CD14-positive monocyte (primary cell): ENCODE data around the gene RASGRP2. TPM values are rescaled to one million over a fixed set of nuclear protein-coding genes. Genes with fewer than 3 reads are reported as not detected.

Experiments
- DNase-seq, 3 donors: peaks; one replicate each; pipeline ENCODE4 v3.0.0-alpha.2; 2011 to 2022
- H2AFZ ChIP-seq: 2 replicates; pipeline ENCODE4 v1.6.0; 2012; ENCODE audit warnings: mild to moderate bottlenecking, low read depth, low read length, inconsistent platforms; ENCODE audit not compliant: insufficient read depth, poor library complexity, severe bottlenecking
- H3K27ac ChIP-seq, 2 donors: 1 replicate in 1 of 2; 2 replicates in 1 of 2; pipeline ENCODE4 v1.5.1; 2012 to 2013; ENCODE audit warnings: low read length in 2 of 2, control low read depth in 1 of 2, inconsistent platforms in 1 of 2, low read depth in 1 of 2, mild to moderate bottlenecking in 1 of 2
- H3K27me3 ChIP-seq, 2 donors: one replicate each; pipeline versions ENCODE4 v1.6.0 to v1.6.1; 2011 to 2013; ENCODE audit warnings: low read length in 2 of 2; ENCODE audit not compliant: control insufficient read depth in 2 of 2, insufficient read depth in 2 of 2
- H3K36me3 ChIP-seq, 2 donors: replicated peaks in 1 of 2; 1 replicate in 1 of 2; 2 replicates in 1 of 2; pipeline versions ENCODE4 v1.5.1 to v1.6.1; 2012 to 2013; ENCODE audit warnings: low read length in 2 of 2, control low read depth in 1 of 2, inconsistent platforms in 1 of 2, mild to moderate bottlenecking in 1 of 2; ENCODE audit not compliant: insufficient read depth in 2 of 2, control insufficient read depth in 1 of 2
- H3K4me1 ChIP-seq, 2 donors: 1 replicate in 1 of 2; 2 replicates in 1 of 2; pipeline versions ENCODE4 v1.5.1 to v1.6.1; 2012 to 2013; ENCODE audit warnings: low read length in 2 of 2, control low read depth in 1 of 2, inconsistent platforms in 1 of 2, mild to moderate bottlenecking in 1 of 2, moderate library complexity in 1 of 2; ENCODE audit not compliant: insufficient read depth in 2 of 2, control insufficient read depth in 1 of 2
- H3K4me2 ChIP-seq: replicated peaks from 2 replicates; pipeline ENCODE3; 2012; ENCODE audit warnings: low read length, moderate library complexity, mild to moderate bottlenecking; ENCODE audit not compliant: poor library complexity, severe bottlenecking; ENCODE audit errors: extremely low read depth
- H3K4me3 ChIP-seq, 3 experiments: fragments of 200-600 bp in 1 of 3; sonication (generic) in 1 of 3; replicated peaks in 1 of 3; 1 replicate in 2 of 3; 2 replicates in 1 of 3; pipeline ENCODE4 v1.5.1; 2011 to 2013; ENCODE audit warnings: low read length in 3 of 3, mild to moderate bottlenecking in 3 of 3, control low read depth in 2 of 3, low read depth in 2 of 3, inconsistent platforms in 1 of 3, moderate library complexity in 1 of 3
- H3K79me2 ChIP-seq: 2 replicates; pipeline ENCODE4 v1.6.0; 2012; ENCODE audit warnings: mild to moderate bottlenecking, control low read depth, inconsistent platforms, low read length, moderate library complexity; ENCODE audit not compliant: insufficient read depth
- H3K9ac ChIP-seq: 2 replicates; pipeline ENCODE4 v1.6.0; 2017; ENCODE audit warnings: low read length, mild to moderate bottlenecking; ENCODE audit not compliant: insufficient read depth, poor library complexity, severe bottlenecking
- H3K9me3 ChIP-seq, 2 donors: replicated peaks in 1 of 2; 1 replicate in 1 of 2; 2 replicates in 1 of 2; pipeline versions ENCODE4 v1.5.1 to v1.6.1; 2012 to 2013; ENCODE audit warnings: low read length in 2 of 2, control low read depth in 1 of 2; ENCODE audit not compliant: control insufficient read depth in 1 of 2, insufficient read depth in 1 of 2
- H4K20me1 ChIP-seq: 2 replicates; pipeline ENCODE4 v1.6.0; 2012; ENCODE audit warnings: mild to moderate bottlenecking, low read length, control low read depth, moderate library complexity; ENCODE audit not compliant: insufficient read depth
- H3K27ac Mint-ChIP-seq, 7 donors: one replicate each; pipeline ENCODE4 v1.8.0; 2020; ENCODE audit warnings: mild to moderate bottlenecking in 7 of 7, mixed read lengths in 7 of 7, moderate library complexity in 6 of 7, inconsistent platforms in 2 of 7
- H3K27me3 Mint-ChIP-seq, 3 donors: one replicate each; pipeline ENCODE4 v1.8.0; 2021 to 2022; ENCODE audit warnings: low read depth in 3 of 3, mild to moderate bottlenecking in 3 of 3, mixed read lengths in 3 of 3, moderate library complexity in 3 of 3, inconsistent platforms in 1 of 3
- H3K36me3 Mint-ChIP-seq, 2 donors: one replicate each; pipeline ENCODE4 v1.8.0; 2020; ENCODE audit warnings: mixed read lengths in 2 of 2, inconsistent platforms in 1 of 2, mild to moderate bottlenecking in 1 of 2
- H3K4me1 Mint-ChIP-seq: one replicate; pipeline ENCODE4 v1.8.0; 2020; ENCODE audit warnings: mild to moderate bottlenecking, mixed read lengths
- H3K4me3 Mint-ChIP-seq, 2 donors: one replicate each; pipeline ENCODE4 v1.8.0; 2020; ENCODE audit warnings: mild to moderate bottlenecking in 2 of 2, mixed read lengths in 2 of 2, moderate library complexity in 1 of 2
- H3K9me3 Mint-ChIP-seq, 7 donors: one replicate each; pipeline ENCODE4 v1.8.0; 2020 to 2022; ENCODE audit warnings: mixed read lengths in 7 of 7, mild to moderate bottlenecking in 6 of 7, moderate library complexity in 6 of 7, inconsistent platforms in 2 of 7
- WGBS: methylation state at CpG from one replicate; pipeline ENCODE4 v1.1.5; 2013; ENCODE audit warnings: missing lambda C conversion rate; ENCODE audit not compliant: insufficient coverage; 5-methylcytosine and 5-hydroxymethylcytosine counted together
- intact Hi-C, 2 donors: fragments of 100-400 bp; cut with micrococcal nuclease; formaldehyde crosslinking; loops; one replicate each; pipeline versions ENCODE4 v1.15.0 to v1.15.1; 2023
- polyA plus RNA-seq, 3 donors: library from polyadenylated mRNA; depleted of rRNA in 1 of 3; unstranded in 2 of 3; stranded (reverse) in 1 of 3; fragments of 300-500 nt in 2 of 3; fragments of >200 nt in 1 of 3; fragmentation: Illumina TruSeq in 2 of 3; gene quantifications; 1 replicate in 2 of 3; 2 replicates in 1 of 3; pipeline ENCODE4 v1.2.3, GENCODE V29; 2012 to 2021
- TF ChIP-seq, protein P1 (sequence below): fragments of 200-600 bp; IDR thresholded peaks from one replicate; pipeline ENCODE4 v1.8.0; 2022; ENCODE audit warnings: antibody characterized with exemption, mild to moderate bottlenecking

Gene RASGRP2
- polyA plus RNA-seq, 3 donors = 67.6 to 242 (median 68.8) TPM

GRCh38 chr11:64690235-64690634 is 53.7 kb downstream of the RASGRP2 start:
- no peak for DNase-seq
- no peak overlapping the region for H3K4me3 ChIP-seq
- intact Hi-C loops = no loop called here
- Mint-ChIP-seq H3K27ac (no peak overlapping the region), H3K4me3 (no peak overlapping the region), H3K4me1 (peaks cover 41% of the 10 kb centered on the region), H3K27me3 (peaks cover 20 to 32% (median 29%) of the 10 kb centered on the region in 3 donors), H3K9me3 (peaks cover 0 to 3% (median 0%) of the 10 kb centered on the region in 7 donors), H3K36me3 (no peaks in the 10 kb centered on the region)
- H3K4me2 ChIP-seq = no peak overlapping the region
- H3K27ac ChIP-seq = no peak overlapping the region
- H3K27me3 ChIP-seq = peaks cover 4 to 19% of the 10 kb centered on the region in 2 donors
- H3K9me3 ChIP-seq = no peaks in the 10 kb centered on the region
- H3K9ac ChIP-seq = no peak overlapping the region
- 75% methylated on average over 8 of the region's 8 CpGs for WGBS
- no peaks in the 10 kb centered on the region for H3K79me2 ChIP-seq
- H4K20me1 ChIP-seq = no peaks in the 10 kb centered on the region
- no peaks in the 10 kb centered on the region for H3K36me3 ChIP-seq
- TF ChIP-seq, protein P1, sequence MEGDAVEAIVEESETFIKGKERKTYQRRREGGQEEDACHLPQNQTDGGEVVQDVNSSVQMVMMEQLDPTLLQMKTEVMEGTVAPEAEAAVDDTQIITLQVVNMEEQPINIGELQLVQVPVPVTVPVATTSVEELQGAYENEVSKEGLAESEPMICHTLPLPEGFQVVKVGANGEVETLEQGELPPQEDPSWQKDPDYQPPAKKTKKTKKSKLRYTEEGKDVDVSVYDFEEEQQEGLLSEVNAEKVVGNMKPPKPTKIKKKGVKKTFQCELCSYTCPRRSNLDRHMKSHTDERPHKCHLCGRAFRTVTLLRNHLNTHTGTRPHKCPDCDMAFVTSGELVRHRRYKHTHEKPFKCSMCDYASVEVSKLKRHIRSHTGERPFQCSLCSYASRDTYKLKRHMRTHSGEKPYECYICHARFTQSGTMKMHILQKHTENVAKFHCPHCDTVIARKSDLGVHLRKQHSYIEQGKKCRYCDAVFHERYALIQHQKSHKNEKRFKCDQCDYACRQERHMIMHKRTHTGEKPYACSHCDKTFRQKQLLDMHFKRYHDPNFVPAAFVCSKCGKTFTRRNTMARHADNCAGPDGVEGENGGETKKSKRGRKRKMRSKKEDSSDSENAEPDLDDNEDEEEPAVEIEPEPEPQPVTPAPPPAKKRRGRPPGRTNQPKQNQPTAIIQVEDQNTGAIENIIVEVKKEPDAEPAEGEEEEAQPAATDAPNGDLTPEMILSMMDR = no peak
- H2AFZ ChIP-seq = no peak overlapping the region
- peaks cover 27 to 39% of the 10 kb centered on the region in 2 donors for H3K4me1 ChIP-seq

DNA sequence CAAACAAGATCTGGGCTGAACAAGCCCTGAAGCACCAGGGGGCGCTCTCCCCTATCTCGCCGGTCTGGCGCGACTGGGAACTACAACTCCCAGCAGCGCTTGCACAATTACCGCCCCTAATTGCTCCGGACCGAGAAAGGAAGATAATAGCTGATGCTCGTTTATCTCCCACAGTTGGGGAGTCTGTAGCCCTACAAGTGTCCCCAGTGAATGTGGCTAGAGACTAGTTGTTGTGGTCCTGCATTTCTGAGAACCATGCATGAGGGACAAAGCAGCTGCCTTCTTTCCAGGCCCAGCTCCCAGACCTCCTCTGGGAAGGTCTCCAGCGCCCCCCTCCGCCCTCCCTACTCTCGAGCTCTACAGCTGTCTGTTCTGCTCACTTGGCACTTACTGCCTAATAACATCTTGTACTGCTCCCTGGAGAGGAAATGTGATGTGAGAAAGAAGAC is 55.4 kb downstream of the RASGRP2 start:
- Histone ChIP-seq H4K20me1 (no peaks in the 10 kb centered on the region), H3K27ac (no peak overlapping the region), H3K36me3 (no peaks in the 10 kb centered on the region), H3K9me3 (no peaks in the 10 kb centered on the region), H2AFZ (peak overlapping the region; percentile 84), H3K4me3 (peak overlapping the region; percentile 17 to 79 (median 45)), H3K4me1 (peaks cover 27 to 39% of the 10 kb centered on the region in 2 donors), H3K79me2 (no peaks in the 10 kb centered on the region), H3K4me2 (peak overlapping the region; percentile 81), H3K9ac (no peak overlapping the region), H3K27me3 (peaks cover 4 to 15% of the 10 kb centered on the region in 2 donors)
- peaks cover 17 to 23% (median 19%) of the 10 kb centered on the region in 3 donors for H3K27me3 Mint-ChIP-seq
- peak overlapping the region in 6 of 7 donors; percentile 32 to 84 (median 58) for H3K27ac Mint-ChIP-seq
- H3K36me3 Mint-ChIP-seq = no peaks in the 10 kb centered on the region
- peaks cover 0 to 3% (median 0%) of the 10 kb centered on the region in 7 donors for H3K9me3 Mint-ChIP-seq
- intact Hi-C loops = loop anchor here in 1 of 2 donors (5.0 kb wide), 1 partner anchor 36 kb away; no protein-coding TSS in a partner anchor
- peak; percentile 80 to 88 (median 83) for DNase-seq
- H3K4me3 Mint-ChIP-seq = peak overlapping the region; percentile 74 to 89
- H3K4me1 Mint-ChIP-seq = peaks cover 41% of the 10 kb centered on the region
- WGBS = no CpG with 5 or more reads among the region's 13 CpGs
- TF ChIP-seq, protein P1 = peak; percentile 99
